Measurements from ENCODE around the gene COL8A2. TPM values are rescaled to one million over a fixed set of nuclear protein-coding genes. Genes with fewer than 3 reads are reported as not detected.

COL8A2 gene
- total RNA-seq, 1 donor from 2014 or later: 1.2 TPM

- no peak overlapping the region for H3K4me3 ChIP-seq (ENCODE audit: low read depth, low read length)
- no peak for DNase-seq (ENCODE audit: low read depth)
- TF ChIP-seq CTCF (IDR thresholded peaks at IDR 0.05; ENCODE audit: insufficient read depth, low read length, poor library complexity, severe bottlenecking): no peak
Observed at GRCh38 chr1:36124404-36125128, 456 bp downstream of the COL8A2 start.

GRCh38 chr1:36123356-36123755 is 1.7 kb downstream of the COL8A2 start:
- no peak for DNase-seq (ENCODE audit: low read depth)
- Histone ChIP-seq H3K27me3 (ENCODE audit: control insufficient read depth, insufficient read depth, low read length) (peaks cover 30% of the 10 kb centered on the region), H3K4me3 (ENCODE audit: low read depth, low read length) (no peak overlapping the region), H3K36me3 (ENCODE audit: control insufficient read depth, insufficient read depth, low read length) (no peaks in the 10 kb centered on the region)
- TF ChIP-seq CTCF (IDR thresholded peaks at IDR 0.05; ENCODE audit: insufficient read depth, low read length, poor library complexity, severe bottlenecking): no peak

More at GRCh38 chr1:36124404-36125128, 456 bp downstream of the COL8A2 start:
- Histone ChIP-seq H3K36me3 (ENCODE audit: control insufficient read depth, insufficient read depth, low read length) (no peaks in the 10 kb centered on the region), H3K27me3 (ENCODE audit: control insufficient read depth, insufficient read depth, low read length) (peaks cover 30% of the 10 kb centered on the region)

GRCh38 chr1:36122062-36123030 is 2.7 kb downstream of the COL8A2 start:
- H3K36me3 ChIP-seq (ENCODE audit: control insufficient read depth, insufficient read depth, low read length): no peaks in the 10 kb centered on the region
- DNase-seq (ENCODE audit: low read depth): no peak
- no peak overlapping the region for H3K4me3 ChIP-seq (ENCODE audit: low read depth, low read length)
- peaks cover 30% of the 10 kb centered on the region for H3K27me3 ChIP-seq (ENCODE audit: control insufficient read depth, insufficient read depth, low read length)
- no peak for TF ChIP-seq CTCF (IDR thresholded peaks at IDR 0.05; ENCODE audit: insufficient read depth, low read length, poor library complexity, severe bottlenecking)

DNA sequence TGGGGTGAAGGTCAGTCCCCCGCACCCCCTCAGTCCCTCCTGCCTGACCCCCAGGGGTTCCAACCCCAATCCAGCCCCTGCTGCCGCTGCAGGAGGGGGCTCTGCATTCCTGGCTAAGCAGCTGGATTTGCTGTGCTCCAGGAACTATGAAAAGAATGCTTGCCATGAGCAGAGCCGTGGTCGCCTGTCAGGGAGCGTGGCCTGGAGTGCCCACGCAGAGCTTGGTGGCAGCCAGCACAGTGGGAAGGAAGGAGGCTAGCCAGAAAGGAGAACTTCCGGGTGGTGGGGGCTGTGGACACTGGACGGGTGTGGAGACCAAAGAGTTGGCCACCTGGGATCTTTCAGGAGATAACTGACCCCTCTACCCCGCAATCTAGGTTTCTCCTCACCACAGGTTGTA is 5.6 kb downstream of the COL8A2 start:
- no peak for DNase-seq (ENCODE audit: low read depth)
- no peak for TF ChIP-seq CTCF (IDR thresholded peaks at IDR 0.05; ENCODE audit: insufficient read depth, low read length, poor library complexity, severe bottlenecking)
- Histone ChIP-seq H3K27me3 (ENCODE audit: control insufficient read depth, insufficient read depth, low read length) (peaks cover 15% of the 10 kb centered on the region), H3K4me3 (ENCODE audit: low read depth, low read length) (no peak overlapping the region), H3K36me3 (ENCODE audit: control insufficient read depth, insufficient read depth, low read length) (no peaks in the 10 kb centered on the region)

DNA sequence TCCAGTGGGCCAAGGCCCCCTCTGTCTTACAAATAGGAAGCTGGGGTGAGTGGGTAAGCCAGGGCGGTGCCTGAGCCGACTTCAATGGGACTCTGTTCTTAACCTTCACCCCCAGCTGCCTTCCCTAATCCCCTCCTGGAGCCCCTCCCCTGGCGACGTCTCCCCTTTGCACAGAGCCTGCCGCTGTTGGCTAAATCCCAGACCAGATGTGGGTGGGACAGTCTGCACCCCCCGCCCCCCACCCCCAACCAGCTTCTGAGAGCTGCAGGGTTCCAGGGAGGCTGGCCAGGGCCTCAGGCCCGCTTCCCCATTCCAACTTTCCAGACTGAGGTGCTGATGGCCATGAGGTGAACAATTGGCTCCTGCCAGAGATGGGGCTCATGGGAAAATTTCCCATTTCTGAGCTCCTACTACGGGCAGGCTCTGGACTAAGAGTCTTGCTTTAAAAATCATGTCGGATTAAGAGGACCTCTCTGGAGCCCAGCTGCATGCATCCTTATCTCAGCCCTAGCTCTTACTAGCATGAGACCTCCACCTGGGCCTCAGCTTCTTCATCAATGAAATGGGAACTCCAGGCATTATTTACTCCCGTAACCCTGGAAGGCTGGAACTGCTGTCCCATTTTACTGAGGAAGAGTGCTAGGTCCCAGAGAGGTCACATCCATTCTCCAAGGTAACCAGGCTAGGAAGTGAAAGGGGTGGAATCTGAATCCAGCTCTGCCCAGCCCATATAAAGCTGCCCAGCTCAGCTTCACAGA is 6.4 kb downstream of the COL8A2 start:
- Histone ChIP-seq H3K27me3 (ENCODE audit: control insufficient read depth, insufficient read depth, low read length) (peaks cover 7% of the 10 kb centered on the region), H3K36me3 (ENCODE audit: control insufficient read depth, insufficient read depth, low read length) (no peaks in the 10 kb centered on the region), H3K4me3 (ENCODE audit: low read depth, low read length) (no peak overlapping the region)
- DNase-seq (ENCODE audit: low read depth): no peak
- TF ChIP-seq CTCF (IDR thresholded peaks at IDR 0.05; ENCODE audit: insufficient read depth, low read length, poor library complexity, severe bottlenecking): no peak

Measured in kidney epithelial cell (primary cell).